ENCODE data around the gene GPBP1L1. TPM values are rescaled to one million over a fixed set of nuclear protein-coding genes. Genes with fewer than 3 reads are reported as not detected.

The GPBP1L1 gene
- total RNA-seq, 4 donors from 2014 or later, result 98.6 to 147 (median 115) TPM

- no peak overlapping the region for H3K27ac ChIP-seq
- H3K27me3 ChIP-seq, result no peaks in the 10 kb centered on the region
- WGBS, 2 donors (ENCODE audit: low coverage in 1 of 2), result 70 to 71% methylated on average over 5 to 8 of the region's 8 CpGs
- no peak overlapping the region for H3K4me3 ChIP-seq
- TF ChIP-seq EP300 (IDR thresholded peaks at IDR 0.05) (no peak), POLR2AphosphoS5 (IDR thresholded peaks at IDR 0.05) (no peak), CTCF (IDR thresholded peaks at IDR 0.05) (no peak), POLR2A (IDR thresholded peaks at IDR 0.05) (no peak)
- no peaks in the 10 kb centered on the region for H3K36me3 ChIP-seq
- no peaks in the 10 kb centered on the region for H3K9me3 ChIP-seq
- H3K4me1 ChIP-seq, result peaks cover 2 to 66% (median 5%) of the 10 kb centered on the region in 3 donors
- ATAC-seq, result no peak
Measured at GRCh38 chr1:45667321-45668111, 18.8 kb downstream of the GPBP1L1 start.

GRCh38 chr1:45666836-45667235 lies 19.5 kb downstream of the GPBP1L1 start:
- no peak for ATAC-seq
- H3K4me1 ChIP-seq, result peaks cover 2 to 65% (median 5%) of the 10 kb centered on the region in 3 donors
- no peaks in the 10 kb centered on the region for H3K27me3 ChIP-seq
- H3K4me3 ChIP-seq, result no peak overlapping the region
- H3K27ac ChIP-seq, result no peak overlapping the region
- TF ChIP-seq POLR2AphosphoS5 (IDR thresholded peaks at IDR 0.05) (no peak), EP300 (IDR thresholded peaks at IDR 0.05) (no peak), POLR2A (IDR thresholded peaks at IDR 0.05) (no peak), CTCF (IDR thresholded peaks at IDR 0.05) (no peak)
- H3K36me3 ChIP-seq, result no peaks in the 10 kb centered on the region
- WGBS, 2 donors (ENCODE audit: low coverage in 1 of 2), result 83 to 88% methylated on average over 2 of the region's 2 CpGs
- no peaks in the 10 kb centered on the region for H3K9me3 ChIP-seq

GRCh38 chr1:45660336-45660735 lies 26.0 kb downstream of the GPBP1L1 start:
- 7 to 38% methylated on average over 2 of the region's 2 CpGs for WGBS, 2 donors (ENCODE audit: low coverage in 1 of 2)
- H3K36me3 ChIP-seq, result peaks cover 0 to 49% of the 10 kb centered on the region in 2 donors
- H3K4me1 ChIP-seq, result peaks cover 0 to 25% (median 0%) of the 10 kb centered on the region in 3 donors
- no peak overlapping the region for H3K27ac ChIP-seq
- no peaks in the 10 kb centered on the region for H3K27me3 ChIP-seq
- H3K9me3 ChIP-seq, result no peaks in the 10 kb centered on the region
- no peak overlapping the region for H3K4me3 ChIP-seq
- no peak for ATAC-seq
- TF ChIP-seq POLR2AphosphoS5 (IDR thresholded peaks at IDR 0.05) (no peak), CTCF (IDR thresholded peaks at IDR 0.05) (no peak), EP300 (IDR thresholded peaks at IDR 0.05) (no peak), POLR2A (IDR thresholded peaks at IDR 0.05) (no peak)

- WGBS, 2 donors (ENCODE audit: low coverage in 1 of 2), result 100% methylated on average over 2 of the region's 2 CpGs
- Histone ChIP-seq H3K9me3 (no peaks in the 10 kb centered on the region), H3K4me3 (no peak overlapping the region), H3K27me3 (no peaks in the 10 kb centered on the region), H3K4me1 (peaks cover 0 to 25% (median 0%) of the 10 kb centered on the region in 3 donors), H3K27ac (no peak overlapping the region), H3K36me3 (peaks cover 2 to 60% of the 10 kb centered on the region in 2 donors)
- ATAC-seq, result no peak
- TF ChIP-seq POLR2AphosphoS5 (IDR thresholded peaks at IDR 0.05) (no peak), CTCF (IDR thresholded peaks at IDR 0.05) (no peak), POLR2A (IDR thresholded peaks at IDR 0.05) (no peak), EP300 (IDR thresholded peaks at IDR 0.05) (no peak)
Measured at GRCh38 chr1:45659222-45659621, 27.1 kb downstream of the GPBP1L1 start.

- H3K9me3 ChIP-seq, result no peaks in the 10 kb centered on the region
- H3K4me3 ChIP-seq, result no peak overlapping the region
- H3K4me1 ChIP-seq, result peaks cover 0 to 25% (median 0%) of the 10 kb centered on the region in 3 donors
- H3K36me3 ChIP-seq, result peaks cover 2 to 71% of the 10 kb centered on the region in 2 donors
- no peak overlapping the region for H3K27ac ChIP-seq
- WGBS, 2 donors (ENCODE audit: low coverage in 1 of 2), result 57 to 100% methylated on average over 1 to 2 of the region's 2 CpGs
- no peak for ATAC-seq
- no peaks in the 10 kb centered on the region for H3K27me3 ChIP-seq
- TF ChIP-seq POLR2AphosphoS5 (IDR thresholded peaks at IDR 0.05) (no peak), CTCF (IDR thresholded peaks at IDR 0.05) (no peak), POLR2A (IDR thresholded peaks at IDR 0.05) (no peak), EP300 (IDR thresholded peaks at IDR 0.05) (no peak)
Measured at GRCh38 chr1:45658171-45658570, 28.2 kb downstream of the GPBP1L1 start.
